Stimulated activated CD8-positive, alpha-beta memory T cell treated with anti-CD3 and anti-CD28 coated beads, Interleukin-12 subunit alpha, Interleukin-12 subunit beta, amount 100 ng/mL, for 24 hours (primary cell): ENCODE results near the gene MLST8.

ENCODE experiments used
- DNase-seq: peaks from one replicate; pipeline ENCODE4 v3.0.0-alpha.2; 2020; ENCODE audit errors: extremely low read depth

MLST8 gene

GRCh38 chr16:2205104-2205966, at the start of gene MLST8:
Gene MLST8 (plus strand): TSS chr16:2205454. CDS start chr16:2206086, 632 bp downstream.
- peak; percentile 77 for DNase-seq

GRCh38 chr16:2155977-2156848, 49.0 kb upstream of the MLST8 start:
- no peak for DNase-seq

- no peak for DNase-seq
These were observed 48.4 kb upstream of the MLST8 start for GRCh38 chr16:2156849-2157224.

GRCh38 chr16:2157480-2158261, 47.6 kb upstream of the MLST8 start:
- no peak for DNase-seq

GRCh38 chr16:2158262-2158638, 47.0 kb upstream of the MLST8 start:
- DNase-seq: no peak

GRCh38 chr16:2159175-2159838, 45.9 kb upstream of the MLST8 start:
- no peak for DNase-seq

GRCh38 chr16:2160915-2161551, 44.2 kb upstream of the MLST8 start:
- no peak for DNase-seq

GRCh38 chr16:2161911-2162310, 43.3 kb upstream of the MLST8 start:
- no peak for DNase-seq

- no peak for DNase-seq
These were observed 42.6 kb upstream of the MLST8 start for GRCh38 chr16:2162676-2163118.

GRCh38 chr16:2163211-2163881, 41.9 kb upstream of the MLST8 start:
- no peak for DNase-seq

GRCh38 chr16:2165861-2166260, 39.4 kb upstream of the MLST8 start:
- no peak for DNase-seq

GRCh38 chr16:2166263-2167067, 38.8 kb upstream of the MLST8 start:
- DNase-seq: no peak

GRCh38 chr16:2167068-2167638, 38.1 kb upstream of the MLST8 start:
- no peak for DNase-seq

GRCh38 chr16:2170080-2170479, 35.2 kb upstream of the MLST8 start:
- no peak for DNase-seq

- DNase-seq: no peak
These were observed 34.4 kb upstream of the MLST8 start for GRCh38 chr16:2170587-2171435.

GRCh38 chr16:2171601-2172178, 33.6 kb upstream of the MLST8 start:
- DNase-seq: no peak

GRCh38 chr16:2172688-2173335, 32.4 kb upstream of the MLST8 start:
- no peak for DNase-seq
